GM18511 (cell line): ENCODE data around the gene C18orf32.
"Not testable (repeated sequence)": the region's sequence is repeated elsewhere in the genome, so short reads cannot be mapped to it uniquely, and the experiment has no call there.

Source experiments
- ATAC-seq: cut with Tn5 transposase; IDR thresholded peaks from one replicate; pipeline ENCODE4 v1.9.1; 2021; ENCODE audit warnings: mild to moderate bottlenecking, moderate library complexity; ENCODE audit not compliant: unreplicated experiment

The C18orf32 gene

GRCh38 chr18:49486953-49487710 lies at the start of gene C18orf32:
C18orf32 (minus strand) TSS chr18:49487234; CDS start chr18:49483748, 3,486 bp downstream.
- peak; percentile 96 for ATAC-seq

GRCh38 chr18:49534846-49535601 lies 48.0 kb upstream of the C18orf32 start:
- no peak for ATAC-seq

- ATAC-seq = no peak
Measured at GRCh38 chr18:49531678-49532153, 44.7 kb upstream of the C18orf32 start.

- no peak for ATAC-seq
Measured at GRCh38 chr18:49529596-49529995, 42.6 kb upstream of the C18orf32 start.

- ATAC-seq = no peak
Measured at GRCh38 chr18:49527631-49528327, 40.7 kb upstream of the C18orf32 start.

- no peak for ATAC-seq
Measured at GRCh38 chr18:49525981-49526380, 38.9 kb upstream of the C18orf32 start.

- ATAC-seq = no peak
Measured at GRCh38 chr18:49524951-49525350, 37.9 kb upstream of the C18orf32 start.

GRCh38 chr18:49524349-49524748 lies 37.3 kb upstream of the C18orf32 start:
- no peak for ATAC-seq

- ATAC-seq = not testable (repeated sequence)
Measured at GRCh38 chr18:49523580-49524093, 36.6 kb upstream of the C18orf32 start.

GRCh38 chr18:49521216-49521835 lies 34.3 kb upstream of the C18orf32 start:
- no peak for ATAC-seq

- no peak for ATAC-seq
Measured at GRCh38 chr18:49520661-49521145, 33.7 kb upstream of the C18orf32 start.

GRCh38 chr18:49519101-49519971 lies 32.3 kb upstream of the C18orf32 start:
- no peak for ATAC-seq

- no peak for ATAC-seq
Measured at GRCh38 chr18:49517483-49517882, 30.4 kb upstream of the C18orf32 start.

- ATAC-seq = no peak
Measured at GRCh38 chr18:49515516-49515915, 28.5 kb upstream of the C18orf32 start.

GRCh38 chr18:49515003-49515402 lies 28.0 kb upstream of the C18orf32 start:
- not testable (repeated sequence) for ATAC-seq

- no peak for ATAC-seq
Measured at GRCh38 chr18:49514577-49514976, 27.5 kb upstream of the C18orf32 start.

- ATAC-seq = not testable (repeated sequence)
Measured at GRCh38 chr18:49512876-49513275, 25.8 kb upstream of the C18orf32 start.

- ATAC-seq = no peak
Measured at GRCh38 chr18:49510393-49511115, 23.5 kb upstream of the C18orf32 start.

- ATAC-seq = not testable (repeated sequence)
Measured at GRCh38 chr18:49506438-49506837, 19.4 kb upstream of the C18orf32 start.
